ENCODE data around the gene TRAPPC3L.

The TRAPPC3L gene

DNA sequence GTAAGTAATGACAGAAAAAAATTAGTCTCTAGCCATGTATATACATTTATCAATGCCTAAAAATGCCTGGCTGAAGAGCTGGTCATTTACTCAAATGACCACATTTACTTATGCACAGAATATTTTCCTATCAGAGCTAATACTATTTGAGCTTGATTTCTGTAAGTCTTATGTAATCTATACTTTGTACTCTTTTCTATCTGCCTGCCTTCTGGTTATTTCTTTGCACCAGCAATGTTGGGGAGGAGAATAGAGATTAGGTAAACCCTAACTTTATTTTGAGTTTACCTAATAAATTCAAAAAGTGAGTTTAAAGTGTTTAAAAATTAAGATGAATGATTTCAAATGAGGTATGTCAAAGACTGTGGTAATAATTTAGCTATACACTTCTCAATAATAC lies 30.3 kb downstream of the TRAPPC3L start:
- no peak for TF ChIP-seq EZH2 (IDR thresholded peaks at IDR 0.05)
- TF ChIP-seq POLR2AphosphoS5 (IDR thresholded peaks at IDR 0.05; ENCODE audit: borderline replicate concordance, low read depth, low read length): no peak
- TF ChIP-seq FOXP2 (optimal IDR thresholded peaks at IDR 0.05; ENCODE audit: control extremely low read depth, extremely low read length, insufficient read depth): no peak
- Histone ChIP-seq H3K27ac (no peak overlapping the region), H3K4me3 (no peak overlapping the region), H3K36me3 (ENCODE audit: insufficient read depth, low read length) (no peaks in the 10 kb centered on the region), H3K9me3 (ENCODE audit: low read depth, low read length) (no peaks in the 10 kb centered on the region), H3K9ac (ENCODE audit: insufficient read length) (no peak overlapping the region)
- no peak for DNase-seq (ENCODE audit: low read depth, low spot score)

DNA sequence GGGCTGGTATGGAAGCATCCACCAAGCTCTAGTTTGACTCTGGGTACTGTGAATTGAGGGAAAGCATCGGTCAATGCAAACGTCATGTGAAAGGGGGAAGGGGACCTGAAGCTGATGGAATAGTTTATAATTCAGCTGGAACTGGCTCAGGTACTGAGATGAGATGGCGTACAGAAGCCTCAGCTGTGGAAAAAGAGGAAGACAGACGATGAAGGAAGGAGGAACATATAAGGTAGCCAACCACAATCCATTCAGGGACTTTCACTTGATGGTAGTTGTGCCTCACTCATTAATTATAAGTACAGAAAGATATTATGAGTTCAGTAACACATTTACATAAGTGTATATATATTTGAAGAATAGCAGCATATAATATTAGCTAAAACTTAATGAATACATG lies 31.4 kb downstream of the TRAPPC3L start:
- Histone ChIP-seq H3K27ac (no peak overlapping the region), H3K4me3 (no peak overlapping the region), H3K9me3 (ENCODE audit: low read depth, low read length) (no peaks in the 10 kb centered on the region), H3K36me3 (ENCODE audit: insufficient read depth, low read length) (no peaks in the 10 kb centered on the region), H3K9ac (ENCODE audit: insufficient read length) (no peak overlapping the region)
- no peak for TF ChIP-seq EZH2 (IDR thresholded peaks at IDR 0.05)
- TF ChIP-seq POLR2AphosphoS5 (IDR thresholded peaks at IDR 0.05; ENCODE audit: borderline replicate concordance, low read depth, low read length): no peak
- TF ChIP-seq FOXP2 (optimal IDR thresholded peaks at IDR 0.05; ENCODE audit: control extremely low read depth, extremely low read length, insufficient read depth): no peak
- DNase-seq (ENCODE audit: low read depth, low spot score): no peak

DNA sequence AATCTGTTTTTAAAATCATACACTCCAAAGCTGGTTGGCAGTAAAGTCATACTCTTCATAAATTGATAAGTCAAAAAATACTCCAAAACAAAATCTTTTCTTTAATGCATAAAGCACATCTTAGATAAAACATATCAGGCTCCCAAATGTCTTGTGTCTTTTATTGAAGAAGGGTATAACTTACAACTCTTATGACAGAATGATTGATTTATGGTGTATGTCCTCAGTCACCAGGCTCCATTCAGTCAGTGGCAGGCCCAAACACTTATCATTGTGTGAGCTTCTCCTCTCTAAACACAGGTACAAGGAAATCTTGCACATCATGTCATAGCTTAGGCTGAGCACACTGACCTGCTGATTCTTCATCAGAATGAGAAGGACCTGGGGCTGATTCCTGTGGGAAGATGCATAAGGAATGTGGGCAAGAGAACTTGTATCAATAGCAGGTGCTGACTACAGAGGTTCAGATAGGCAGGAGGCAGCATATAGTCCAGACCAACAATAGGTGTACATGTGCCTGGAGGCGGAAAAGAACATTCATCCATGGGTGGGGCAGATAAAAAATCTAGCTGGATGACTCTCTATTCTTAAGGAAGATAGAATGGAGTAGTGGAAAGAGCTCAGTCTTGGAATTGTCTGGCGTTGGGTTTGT lies 32.1 kb downstream of the TRAPPC3L start:
- H3K9ac ChIP-seq (ENCODE audit: insufficient read length): no peak overlapping the region
- no peaks in the 10 kb centered on the region for H3K36me3 ChIP-seq (ENCODE audit: insufficient read depth, low read length)
- TF ChIP-seq FOXP2 (optimal IDR thresholded peaks at IDR 0.05; ENCODE audit: control extremely low read depth, extremely low read length, insufficient read depth) (no peak), POLR2AphosphoS5 (IDR thresholded peaks at IDR 0.05; ENCODE audit: borderline replicate concordance, low read depth, low read length) (no peak), EZH2 (IDR thresholded peaks at IDR 0.05) (no peak)
- no peak overlapping the region for H3K27ac ChIP-seq
- H3K4me3 ChIP-seq: no peak overlapping the region
- DNase-seq (ENCODE audit: low read depth, low spot score): no peak
- H3K9me3 ChIP-seq (ENCODE audit: low read depth, low read length): no peaks in the 10 kb centered on the region

DNA sequence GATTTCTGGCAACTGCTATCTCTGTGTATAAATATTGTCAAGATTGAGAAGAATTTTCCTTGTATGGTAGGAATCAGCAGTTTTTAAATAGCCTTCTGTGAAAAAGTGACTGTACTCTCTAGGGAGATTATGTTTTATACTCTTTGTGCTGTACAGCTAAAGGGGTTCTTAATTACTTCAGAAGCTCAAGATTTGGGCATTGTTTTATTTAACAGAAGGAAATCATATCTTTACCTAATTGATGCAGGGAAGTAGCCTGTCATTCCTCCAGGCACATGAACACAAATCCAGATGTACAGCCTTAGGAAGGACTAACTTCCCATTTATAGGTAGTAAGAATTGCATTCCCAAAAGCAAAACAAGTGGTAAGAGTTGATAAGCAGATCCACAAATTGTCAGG lies 32.8 kb downstream of the TRAPPC3L start:
- no peak overlapping the region for H3K9ac ChIP-seq (ENCODE audit: insufficient read length)
- H3K36me3 ChIP-seq (ENCODE audit: insufficient read depth, low read length): no peaks in the 10 kb centered on the region
- DNase-seq (ENCODE audit: low read depth, low spot score): no peak
- no peak; the same call in 1 of the 2 replicates for TF ChIP-seq POLR2AphosphoS5 (IDR thresholded peaks at IDR 0.05; ENCODE audit: borderline replicate concordance, low read depth, low read length)
- no peak for TF ChIP-seq FOXP2 (optimal IDR thresholded peaks at IDR 0.05; ENCODE audit: control extremely low read depth, extremely low read length, insufficient read depth)
- TF ChIP-seq EZH2 (IDR thresholded peaks at IDR 0.05): no peak
- no peaks in the 10 kb centered on the region for H3K9me3 ChIP-seq (ENCODE audit: low read depth, low read length)
- H3K27ac ChIP-seq: no peak overlapping the region
- no peak overlapping the region for H3K4me3 ChIP-seq

DNA sequence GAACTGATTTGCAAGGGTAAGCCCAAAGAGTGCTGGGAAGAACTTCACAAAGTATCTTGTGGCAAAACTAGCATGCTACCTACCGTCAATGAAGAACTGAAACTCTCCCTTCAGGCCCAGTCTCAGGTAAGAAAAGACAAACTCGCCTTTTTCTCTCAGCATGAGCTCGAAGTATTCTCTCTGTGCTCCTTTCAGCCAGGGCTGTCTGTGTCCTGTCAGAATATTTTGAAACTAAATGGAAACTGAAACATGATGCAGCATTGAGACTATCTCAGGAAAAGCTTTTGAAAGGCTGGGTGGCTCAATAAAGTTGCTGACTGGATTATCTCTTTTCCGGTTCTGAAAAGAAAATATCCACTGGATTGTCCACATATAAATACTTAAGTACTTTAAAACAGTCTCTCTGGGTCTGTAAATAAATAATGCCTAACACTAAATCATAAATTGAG lies 33.3 kb downstream of the TRAPPC3L start:
- no peaks in the 10 kb centered on the region for H3K36me3 ChIP-seq (ENCODE audit: insufficient read depth, low read length)
- no peaks in the 10 kb centered on the region for H3K9me3 ChIP-seq (ENCODE audit: low read depth, low read length)
- no peak for DNase-seq (ENCODE audit: low read depth, low spot score)
- H3K9ac ChIP-seq (ENCODE audit: insufficient read length): no peak overlapping the region
- TF ChIP-seq EZH2 (IDR thresholded peaks at IDR 0.05) (no peak), FOXP2 (optimal IDR thresholded peaks at IDR 0.05; ENCODE audit: control extremely low read depth, extremely low read length, insufficient read depth) (no peak), POLR2AphosphoS5 (IDR thresholded peaks at IDR 0.05; ENCODE audit: borderline replicate concordance, low read depth, low read length) (no peak)
- peak overlapping the region; percentile 0; the same call in 1 of the 2 replicates for H3K27ac ChIP-seq
- peak overlapping the region; percentile 45; the same call in 1 of the 2 replicates for H3K4me3 ChIP-seq

DNA sequence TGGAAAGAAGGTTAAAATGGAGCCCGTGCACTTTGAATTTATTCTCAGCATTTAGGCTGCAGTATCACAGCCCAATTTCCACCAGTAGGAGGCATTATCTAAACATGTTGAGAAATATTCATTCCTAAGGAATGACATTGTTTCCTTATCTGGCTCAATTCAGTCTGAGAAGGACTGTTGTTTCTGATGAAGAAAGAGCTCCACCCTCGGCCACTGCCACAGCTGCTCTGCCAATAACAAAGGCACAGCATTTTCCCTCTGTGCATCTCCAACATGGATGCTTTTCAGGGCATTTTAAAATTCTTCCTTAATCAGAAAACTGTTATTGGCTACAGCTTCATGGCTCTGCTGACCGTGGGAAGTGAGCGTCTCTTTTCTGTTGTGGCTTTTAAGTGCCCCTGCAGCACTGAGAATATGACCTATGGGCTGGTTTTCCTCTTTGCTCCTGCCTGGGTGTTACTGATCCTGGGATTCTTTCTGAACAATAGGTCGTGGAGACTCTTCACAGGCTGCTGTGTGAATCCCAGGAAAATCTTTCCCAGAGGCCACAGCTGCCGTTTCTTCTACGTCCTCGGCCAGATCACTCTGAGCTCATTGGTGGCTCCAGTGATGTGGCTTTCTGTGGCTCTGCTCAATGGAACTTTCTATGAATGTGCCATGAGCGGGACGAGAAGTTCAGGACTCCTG lies 33.9 kb downstream of the TRAPPC3L start, which contains the start of gene CALHM5:
Gene CALHM5 (plus strand): TSS at position 216 of the 687 bp plus-strand sequence. CDS start 58 bp downstream, at position 274.
- Histone ChIP-seq H3K9me3 (ENCODE audit: low read depth, low read length) (no peaks in the 10 kb centered on the region), H3K9ac (ENCODE audit: insufficient read length) (no peak within 1 kb of the TSS), H3K27ac (peak within 1 kb of the TSS; percentile 0; the same call in 1 of the 2 replicates), H3K36me3 (ENCODE audit: insufficient read depth, low read length) (no peaks in the 10 kb centered on the region), H3K4me3 (peak within 1 kb of the TSS; percentile 45; the same call in 1 of the 2 replicates)
- TF ChIP-seq FOXP2 (optimal IDR thresholded peaks at IDR 0.05; ENCODE audit: control extremely low read depth, extremely low read length, insufficient read depth) (no peak), EZH2 (IDR thresholded peaks at IDR 0.05) (no peak), POLR2AphosphoS5 (IDR thresholded peaks at IDR 0.05; ENCODE audit: borderline replicate concordance, low read depth, low read length) (no peak)
- no peak for DNase-seq (ENCODE audit: low read depth, low spot score)

DNA sequence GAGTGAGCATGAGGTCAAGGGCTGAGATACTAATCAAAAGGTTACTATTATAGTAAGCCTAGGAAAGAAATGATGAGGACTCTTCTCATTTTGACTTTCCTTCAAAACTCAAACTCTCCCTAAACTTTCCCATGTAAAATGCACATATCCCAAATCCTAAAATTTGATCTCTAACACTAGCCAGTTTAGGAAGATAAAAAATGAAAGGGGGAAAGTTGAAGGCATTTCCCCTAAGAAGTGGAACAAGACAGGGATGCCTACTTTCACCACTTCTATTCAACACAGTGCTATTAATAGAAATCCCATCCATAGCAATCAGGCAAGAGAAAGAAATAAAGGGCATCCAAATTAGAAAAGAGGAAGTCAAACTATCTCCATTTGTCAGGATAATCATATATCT lies 37.0 kb downstream of the TRAPPC3L start:
- no peaks in the 10 kb centered on the region for H3K9me3 ChIP-seq (ENCODE audit: low read depth, low read length)
- H3K27ac ChIP-seq: no peak overlapping the region
- H3K4me3 ChIP-seq: no peak overlapping the region
- H3K36me3 ChIP-seq (ENCODE audit: insufficient read depth, low read length): no peaks in the 10 kb centered on the region
- no peak for TF ChIP-seq EZH2 (IDR thresholded peaks at IDR 0.05)
- TF ChIP-seq POLR2AphosphoS5 (IDR thresholded peaks at IDR 0.05; ENCODE audit: borderline replicate concordance, low read depth, low read length): no peak
- no peak for TF ChIP-seq FOXP2 (optimal IDR thresholded peaks at IDR 0.05; ENCODE audit: control extremely low read depth, extremely low read length, insufficient read depth)
- no peak overlapping the region for H3K9ac ChIP-seq (ENCODE audit: insufficient read length)
- DNase-seq (ENCODE audit: low read depth, low spot score): no peak

DNA sequence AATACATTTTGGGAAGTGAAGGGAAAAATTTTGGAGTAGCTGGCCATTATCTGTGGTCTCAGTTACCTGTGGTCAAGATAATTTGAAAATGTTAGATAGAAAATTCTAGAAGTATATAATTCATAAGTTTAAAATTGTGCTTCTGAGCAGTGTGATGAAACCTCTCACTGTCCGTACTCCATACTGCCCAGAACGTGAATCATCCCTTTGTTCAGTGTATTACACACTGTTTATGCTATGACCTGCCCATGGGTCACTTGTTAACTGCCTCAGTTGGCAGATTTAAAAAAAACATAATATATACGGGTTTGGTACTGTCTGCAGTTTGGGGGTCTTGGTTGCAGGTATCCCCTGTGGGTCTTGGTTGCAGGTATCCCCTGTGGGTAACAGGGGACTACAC lies 38.2 kb downstream of the TRAPPC3L start:
- no peaks in the 10 kb centered on the region for H3K36me3 ChIP-seq (ENCODE audit: insufficient read depth, low read length)
- H3K9me3 ChIP-seq (ENCODE audit: low read depth, low read length): no peaks in the 10 kb centered on the region
- no peak overlapping the region for H3K27ac ChIP-seq
- no peak for TF ChIP-seq EZH2 (IDR thresholded peaks at IDR 0.05)
- TF ChIP-seq FOXP2 (optimal IDR thresholded peaks at IDR 0.05; ENCODE audit: control extremely low read depth, extremely low read length, insufficient read depth): no peak
- TF ChIP-seq POLR2AphosphoS5 (IDR thresholded peaks at IDR 0.05; ENCODE audit: borderline replicate concordance, low read depth, low read length): no peak
- no peak overlapping the region for H3K4me3 ChIP-seq
- DNase-seq (ENCODE audit: low read depth, low spot score): no peak
- no peak overlapping the region for H3K9ac ChIP-seq (ENCODE audit: insufficient read length)

All from SK-N-MC (cell line).